Fibroblast of villous mesenchyme (primary cell): Measurements from ENCODE around the gene GUCY1B1. TPM values are rescaled to one million over a fixed set of nuclear protein-coding genes. Genes with fewer than 3 reads are reported as not detected.

ENCODE experiments used
- DNase-seq: peaks from one replicate; pipeline ENCODE4 v3.0.0-alpha.2; 2010; ENCODE audit warnings: low read depth
- H3K4me3 ChIP-seq: 2 replicates; pipeline ENCODE4 v1.5.1; 2011; ENCODE audit warnings: low read depth, mild to moderate bottlenecking, low read length
- CTCF ChIP-seq: IDR thresholded peaks from 2 replicates; pipeline ENCODE4 v1.5.1; 2012; ENCODE audit warnings: low read depth, mild to moderate bottlenecking, low read length; ENCODE audit not compliant: insufficient read depth
- total RNA-seq: library from RNA; depleted of rRNA; stranded (reverse); fragments of >200 nt; gene quantifications from 2 replicates; pipeline ENCODE4 v1.2.3, GENCODE V29; 2012

The GUCY1B1 gene
- total RNA-seq, 1 donor, result 1.7 TPM

DNA sequence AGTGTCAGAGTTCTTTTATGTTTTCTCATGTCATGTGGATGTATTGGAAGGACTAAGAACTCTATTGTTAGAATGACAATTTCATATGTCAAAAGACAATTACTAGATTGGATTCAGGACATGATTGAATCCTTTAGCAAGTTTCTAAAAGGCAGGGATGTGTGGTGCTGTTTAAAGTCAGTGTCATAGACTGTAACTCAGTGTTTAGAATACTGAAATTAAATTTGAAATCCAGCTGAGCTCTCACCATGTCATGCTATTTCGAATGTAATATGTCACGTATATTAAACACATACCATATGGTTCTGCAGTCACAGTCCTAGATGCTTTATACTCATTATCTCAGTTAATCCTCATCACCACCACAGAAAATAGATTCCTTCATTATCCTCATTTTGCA lies 7.8 kb downstream of the GUCY1B1 start:
- no peak for DNase-seq
- H3K4me3 ChIP-seq, result no peak overlapping the region
- no peak for TF ChIP-seq CTCF

GRCh38 chr4:155768370-155768769 lies 9.5 kb downstream of the GUCY1B1 start:
- no peak overlapping the region for H3K4me3 ChIP-seq
- no peak for DNase-seq
- no peak for TF ChIP-seq CTCF

GRCh38 chr4:155769090-155769489 lies 10.3 kb downstream of the GUCY1B1 start:
- H3K4me3 ChIP-seq, result no peak overlapping the region
- DNase-seq, result peak; percentile 57
- no peak for TF ChIP-seq CTCF

GRCh38 chr4:155772459-155773195 lies 13.8 kb downstream of the GUCY1B1 start:
- TF ChIP-seq CTCF, result no peak
- DNase-seq, result peak; percentile 6
- no peak overlapping the region for H3K4me3 ChIP-seq

DNA sequence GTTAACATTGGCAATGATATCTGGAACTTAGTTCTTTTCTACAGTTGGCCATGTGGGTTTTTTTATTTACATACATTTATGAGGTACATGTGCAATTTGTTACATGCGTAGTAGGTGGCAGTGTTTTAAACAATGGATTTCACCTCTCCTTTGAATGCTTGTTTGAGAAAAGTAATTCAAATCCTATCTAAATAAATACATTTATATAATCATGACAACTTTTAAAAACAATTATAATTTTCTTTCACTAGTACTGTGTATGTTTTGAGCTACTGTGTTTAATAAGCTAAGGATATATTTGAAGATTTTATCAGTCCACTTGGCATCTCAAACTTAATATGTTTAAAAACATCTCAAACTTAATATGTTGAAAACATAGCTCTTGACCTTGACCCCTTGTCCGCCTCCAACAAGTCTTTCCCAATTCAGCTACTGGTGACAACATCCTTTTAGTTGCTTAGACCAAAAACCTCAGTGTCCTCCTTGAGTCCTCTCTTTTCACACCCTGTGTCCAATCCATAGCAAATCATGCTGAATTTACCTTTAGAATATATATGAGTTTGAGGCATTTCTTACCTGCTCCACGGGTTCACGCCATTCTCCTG lies 14.5 kb downstream of the GUCY1B1 start:
- peak; percentile 63 for DNase-seq
- no peak for TF ChIP-seq CTCF
- H3K4me3 ChIP-seq, result no peak overlapping the region

- no peak for TF ChIP-seq CTCF
- no peak overlapping the region for H3K4me3 ChIP-seq
- DNase-seq, result no peak
These were observed 15.2 kb downstream of the GUCY1B1 start for GRCh38 chr4:155774033-155774432.
